Activated CD8-positive, alpha-beta T cell treated with anti-CD3 and anti-CD28 coated beads for 36 hours (primary cell): ENCODE measurements around the gene OR2V2. TPM values are rescaled to one million over a fixed set of nuclear protein-coding genes. Genes with fewer than 3 reads are reported as not detected.
"Not testable (repeated sequence)": the region's sequence is repeated elsewhere in the genome, so short reads cannot be mapped to it uniquely, and the experiment has no call there.

Experiments used
- ATAC-seq: fragments of 200-7000 bp; cut with Tn5 transposase; one replicate; pipeline ENCODE4 v1.10.0; 2021; ENCODE audit warnings: mild to moderate bottlenecking, moderate library complexity
- CTCF ChIA-PET: fragments of 350-600 bp; sonication (Branson Sonifier 250); formaldehyde crosslinking; loops from one replicate; lab custom pipeline; 2021; ENCODE audit warnings: antibody characterized with exemption; lab: Charles Lee
- POLR2A ChIA-PET: fragments of 350-600 bp; sonication (Branson Sonifier 250); formaldehyde crosslinking; loops from one replicate; lab custom pipeline; 2021; ENCODE audit warnings: antibody characterized with exemption; lab: Charles Lee
- DNase-seq: peaks from one replicate; pipeline ENCODE4 v3.0.0-alpha.2; 2020
- H3K27ac Mint-ChIP-seq: one replicate; pipeline ENCODE4 v1.8.0; 2021; ENCODE audit warnings: mild to moderate bottlenecking, mixed read lengths
- H3K27me3 Mint-ChIP-seq: one replicate; pipeline ENCODE4 v1.8.0; 2021; ENCODE audit warnings: mixed read lengths
- H3K36me3 Mint-ChIP-seq: one replicate; pipeline ENCODE4 v1.8.0; 2021; ENCODE audit warnings: low read depth, mixed read lengths
- H3K4me1 Mint-ChIP-seq: one replicate; pipeline ENCODE4 v1.8.0; 2021; ENCODE audit warnings: low read depth, mixed read lengths
- H3K4me3 Mint-ChIP-seq: one replicate; pipeline ENCODE4 v1.8.0; 2021; ENCODE audit warnings: mild to moderate bottlenecking, moderate library complexity, mixed read lengths
- H3K9me3 Mint-ChIP-seq: one replicate; pipeline ENCODE4 v1.8.0; 2021; ENCODE audit warnings: mixed read lengths
- CTCF ChIP-seq: fragments of 200-600 bp; IDR thresholded peaks from one replicate; pipeline ENCODE4 v1.8.0; 2022; ENCODE audit warnings: antibody characterized with exemption, mild to moderate bottlenecking
- intact Hi-C: fragments of 100-400 bp; cut with micrococcal nuclease; formaldehyde crosslinking; loops from one replicate; pipeline ENCODE4 v1.10.0; 2022
- total RNA-seq, 2 experiments: library from RNA; stranded (reverse); gene quantifications; one replicate each; pipeline ENCODE4 v1.2.3, GENCODE V29; 2021

The OR2V2 gene
- total RNA-seq, 2 experiments from 2014 or later, result not detected

GRCh38 chr5:181164076-181164952 lies 16.9 kb downstream of the OR2V2 start:
- peaks cover 35% of the 10 kb centered on the region for H3K27me3 Mint-ChIP-seq
- ChIA-PET POLR2A (no interaction called here), CTCF (no interaction called here)
- H3K9me3 Mint-ChIP-seq, result no peaks in the 10 kb centered on the region
- DNase-seq (peak; percentile 65), ATAC-seq (no peak)
- peak overlapping the region; percentile 85 for H3K27ac Mint-ChIP-seq
- TF ChIP-seq CTCF, result no peak
- H3K36me3 Mint-ChIP-seq, result no peaks in the 10 kb centered on the region
- peaks cover 62% of the 10 kb centered on the region for H3K4me1 Mint-ChIP-seq
- intact Hi-C loops, result no loop called here
- H3K4me3 Mint-ChIP-seq, result peak overlapping the region; percentile 57

GRCh38 chr5:181166812-181167733 lies 19.7 kb downstream of the OR2V2 start:
- ChIA-PET CTCF (interaction anchor here (1.0 to 1.2 kb wide), 3 partner anchors 10 to 308 kb away, joined by 3 to 4 read pairs (median 3); no protein-coding TSS in a partner anchor), POLR2A (interaction anchor here (0.6 kb wide), 1 partner anchor 643 kb away, joined by 3 read pairs; no protein-coding TSS in a partner anchor)
- Mint-ChIP-seq H3K9me3 (no peaks in the 10 kb centered on the region), H3K27me3 (peaks cover 55% of the 10 kb centered on the region), H3K36me3 (no peaks in the 10 kb centered on the region), H3K4me1 (peaks cover 64% of the 10 kb centered on the region), H3K27ac (peak overlapping the region; percentile 40), H3K4me3 (no peak overlapping the region)
- no peak for TF ChIP-seq CTCF
- no peak for ATAC-seq
- DNase-seq, result no peak
- intact Hi-C loops, result no loop called here

- peak; percentile 42 for DNase-seq
- Mint-ChIP-seq H3K27me3 (peaks cover 62% of the 10 kb centered on the region), H3K4me3 (no peak overlapping the region), H3K27ac (no peak overlapping the region), H3K36me3 (no peaks in the 10 kb centered on the region), H3K9me3 (no peaks in the 10 kb centered on the region), H3K4me1 (peaks cover 68% of the 10 kb centered on the region)
- CTCF ChIA-PET, result interaction anchor here (0.7 to 1.6 kb wide), 10 partner anchors 9 to 309 kb away, joined by 3 to 7 read pairs (median 3); no protein-coding TSS in a partner anchor
- intact Hi-C loops, result no loop called here
- peak; percentile 80 for TF ChIP-seq CTCF
- ATAC-seq, result no peak
- POLR2A ChIA-PET, result interaction anchor here (0.6 to 1.5 kb wide), 4 partner anchors 9 to 644 kb away, joined by 3 to 5 read pairs (median 4); no protein-coding TSS in a partner anchor
These were observed 20.6 kb downstream of the OR2V2 start for GRCh38 chr5:181167814-181168488.

- Mint-ChIP-seq H3K36me3 (no peaks in the 10 kb centered on the region), H3K27ac (no peak overlapping the region), H3K9me3 (no peaks in the 10 kb centered on the region), H3K27me3 (peaks cover 64% of the 10 kb centered on the region), H3K4me1 (peaks cover 68% of the 10 kb centered on the region), H3K4me3 (peak overlapping the region; percentile 63)
- DNase-seq (no peak), ATAC-seq (no peak)
- intact Hi-C loops, result no loop called here
- POLR2A ChIA-PET, result interaction anchor here (0.7 to 1.5 kb wide), 4 partner anchors 8 to 621 kb away, joined by 3 to 5 read pairs (median 4); no protein-coding TSS in a partner anchor
- CTCF ChIA-PET, result interaction anchor here (0.7 to 1.6 kb wide), 10 partner anchors 9 to 309 kb away, joined by 3 to 7 read pairs (median 3); no protein-coding TSS in a partner anchor
- no peak for TF ChIP-seq CTCF
These were observed 21.3 kb downstream of the OR2V2 start for GRCh38 chr5:181168595-181169118.

GRCh38 chr5:181169459-181170236 lies 22.3 kb downstream of the OR2V2 start:
- H3K36me3 Mint-ChIP-seq, intact Hi-C loops, H3K9me3 Mint-ChIP-seq: not testable (repeated sequence)
- Mint-ChIP-seq H3K4me1 (peaks cover 66% of the 10 kb centered on the region), H3K27ac (peak overlapping the region; percentile 58), H3K27me3 (peaks cover 64% of the 10 kb centered on the region), H3K4me3 (peak overlapping the region; percentile 63)
- CTCF ChIA-PET, result interaction anchor here (0.9 to 1.7 kb wide), 3 partner anchors 15 to 52 kb away, joined by 3 to 8 read pairs (median 8); no protein-coding TSS in a partner anchor
- POLR2A ChIA-PET, result interaction anchor here (0.8 to 1.5 kb wide), 5 partner anchors 7 to 37 kb away, joined by 3 to 6 read pairs (median 4); no protein-coding TSS in a partner anchor
- peak; percentile 55 for ATAC-seq
- peak; percentile 94 for DNase-seq
